Muscle of back (tissue), 11 donors: Measurements from ENCODE around the gene CTXND2. TPM values are rescaled to one million over a fixed set of nuclear protein-coding genes. Genes with fewer than 3 reads are reported as not detected.
"Not testable (repeated sequence)": the region's sequence is repeated elsewhere in the genome, so short reads cannot be mapped to it uniquely, and the experiment has no call there.

Experiments used
- DNase-seq, 3 donors: peaks; one replicate each; pipeline versions ENCODE4 v3.0.0 to v3.0.0-alpha.2; 2013
- polyA plus RNA-seq, 10 donors: library from polyadenylated mRNA; unstranded; fragments of 120-200 nt; gene quantifications; one replicate each; pipeline ENCODE4 v1.2.1, GENCODE V29; 2013; ENCODE audit not compliant: insufficient read length in 10 of 10

Gene CTXND2
- polyA plus RNA-seq, 10 donors: not detected

DNA sequence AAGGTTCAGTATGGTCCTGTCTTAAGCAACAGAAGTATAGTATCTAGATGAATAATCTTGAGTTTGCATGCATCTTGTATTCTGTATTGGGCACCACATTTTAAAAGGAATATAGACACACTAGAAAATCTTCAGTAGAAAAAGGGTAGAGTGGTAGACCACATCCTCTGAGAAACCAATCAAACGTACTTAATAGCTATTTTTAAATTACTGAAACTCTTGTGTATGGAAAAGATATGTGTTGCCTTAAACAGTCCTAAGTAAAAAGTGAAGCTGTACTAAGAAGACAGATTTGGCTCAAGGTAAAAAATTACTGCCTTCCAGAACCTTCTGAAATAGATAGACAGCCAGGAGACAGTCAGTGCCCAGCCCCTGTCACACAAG, 3.1 kb downstream of the CTXND2 start:
- no peak for DNase-seq

DNA sequence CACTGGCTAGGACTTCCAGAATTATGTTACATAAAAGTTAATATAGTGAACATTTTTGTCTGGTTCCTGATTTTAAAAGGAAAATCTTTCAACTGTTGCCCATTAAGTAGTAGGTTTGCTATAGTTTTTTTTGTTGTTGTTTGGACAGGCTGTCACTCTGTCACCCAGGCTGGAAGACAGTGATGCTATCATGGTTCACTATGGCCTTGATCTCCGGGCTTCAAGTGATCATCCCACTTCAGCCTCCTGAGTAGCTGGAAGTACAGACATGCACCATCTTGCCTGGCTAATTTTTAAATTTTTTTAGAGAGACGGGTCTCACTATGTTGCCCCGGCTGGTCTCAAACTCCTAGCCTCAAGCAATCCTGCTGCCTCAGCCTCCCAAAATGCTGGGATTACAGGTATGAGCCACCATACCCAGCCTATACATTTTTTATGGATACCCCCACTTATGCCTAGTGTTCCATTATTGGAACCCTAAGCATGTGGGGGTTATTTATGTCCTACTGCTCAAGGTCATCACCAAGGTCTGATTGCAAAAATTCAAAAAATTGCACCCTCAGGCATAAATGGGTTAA, 6.5 kb downstream of the CTXND2 start:
- no peak for DNase-seq

DNA sequence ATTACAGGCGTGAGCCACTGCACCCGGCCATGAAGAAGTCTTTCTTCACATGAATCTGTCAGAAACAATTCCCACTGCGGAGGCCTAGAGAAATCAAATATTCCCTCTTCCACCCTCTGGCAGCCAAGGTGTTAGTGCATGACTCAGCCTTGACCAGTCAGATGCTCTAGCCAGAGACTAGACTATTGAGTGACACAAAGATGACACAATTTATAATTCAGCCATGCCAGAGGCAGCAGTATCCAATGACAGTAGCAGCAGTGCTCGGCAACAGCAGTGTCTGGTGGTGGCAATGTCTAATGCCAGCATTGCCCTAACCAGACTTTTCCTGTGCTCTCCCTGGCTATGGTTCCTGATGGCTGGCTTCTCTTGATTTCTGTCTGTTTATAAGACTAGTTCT, 8.7 kb downstream of the CTXND2 start:
- DNase-seq: no peak

DNA sequence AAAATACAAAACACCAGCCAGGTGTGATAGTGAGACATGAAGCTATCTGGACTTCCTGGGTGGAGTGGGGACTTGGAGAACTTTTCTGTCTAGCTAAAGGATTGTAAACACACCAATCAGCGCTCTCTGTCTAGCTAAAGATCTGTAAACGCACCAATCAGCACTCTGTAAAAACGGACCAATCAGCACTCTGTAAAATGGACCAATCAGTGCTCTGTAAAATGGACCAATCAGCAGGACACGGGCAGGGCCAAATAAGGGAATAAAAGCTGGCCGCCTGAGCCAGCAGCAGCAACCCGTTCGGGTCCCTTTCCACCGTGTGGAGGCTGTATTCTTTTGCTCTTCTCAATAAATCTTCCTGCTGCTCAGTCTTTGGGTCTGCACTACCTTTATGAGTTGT, 12.9 kb downstream of the CTXND2 start:
- DNase-seq: not testable (repeated sequence)

DNA sequence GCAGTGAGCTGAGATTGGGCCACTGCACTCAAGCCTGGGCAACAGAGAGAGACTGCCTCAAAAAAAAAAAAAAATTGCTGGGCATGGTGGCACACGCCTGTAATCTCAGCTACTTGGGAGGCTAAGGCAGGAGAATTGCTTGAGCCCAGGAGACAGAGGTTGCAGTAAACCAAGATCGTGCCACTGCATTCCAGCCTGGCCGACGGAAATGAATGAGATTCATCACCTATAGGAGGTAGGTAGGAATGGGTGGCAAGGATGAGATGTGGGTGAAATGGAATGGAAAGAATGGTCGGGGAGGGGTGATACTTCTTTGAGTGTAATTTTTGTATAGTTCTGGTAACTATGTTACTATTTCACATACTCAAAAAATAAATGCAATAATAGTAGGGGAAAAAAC, 15.4 kb downstream of the CTXND2 start:
- no peak for DNase-seq

DNA sequence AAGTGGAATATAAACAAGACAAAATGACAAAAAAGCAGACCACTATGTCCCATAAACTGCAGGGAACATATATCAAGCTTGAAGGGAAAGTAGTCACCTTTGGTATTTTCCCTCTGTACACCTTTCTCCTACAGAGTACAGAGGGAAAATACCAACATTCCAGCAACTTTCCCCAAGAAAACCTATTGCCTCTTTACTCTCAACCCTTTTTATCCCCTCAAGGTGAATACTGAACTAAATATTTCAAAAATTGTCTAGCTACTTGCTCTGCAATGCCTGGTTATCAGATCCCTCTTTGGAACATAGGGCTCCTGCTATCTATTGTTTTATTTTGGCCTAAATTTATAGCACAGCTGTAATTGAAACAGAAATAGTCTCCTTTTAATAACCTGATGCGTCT, 15.8 kb downstream of the CTXND2 start:
- DNase-seq: no peak

DNA sequence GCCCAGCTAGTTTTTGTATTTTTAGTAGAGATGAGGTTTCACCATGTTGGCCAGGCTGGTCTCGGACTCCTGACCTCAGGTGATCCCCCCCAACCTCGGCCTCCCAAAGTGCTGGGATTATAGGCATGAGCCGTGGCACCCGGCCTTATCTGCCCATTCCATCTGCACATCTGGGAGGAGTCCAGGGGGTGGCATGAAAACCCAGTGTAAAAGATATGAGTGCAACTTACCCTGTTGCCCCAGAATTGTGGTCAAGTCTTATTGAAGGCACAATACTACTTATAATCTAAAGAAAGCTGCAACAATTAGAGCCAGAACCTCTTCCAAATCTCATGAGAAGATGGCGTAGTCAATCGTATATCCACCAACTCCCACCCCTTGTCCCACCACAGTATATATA, 18.4 kb downstream of the CTXND2 start:
- no peak for DNase-seq

DNA sequence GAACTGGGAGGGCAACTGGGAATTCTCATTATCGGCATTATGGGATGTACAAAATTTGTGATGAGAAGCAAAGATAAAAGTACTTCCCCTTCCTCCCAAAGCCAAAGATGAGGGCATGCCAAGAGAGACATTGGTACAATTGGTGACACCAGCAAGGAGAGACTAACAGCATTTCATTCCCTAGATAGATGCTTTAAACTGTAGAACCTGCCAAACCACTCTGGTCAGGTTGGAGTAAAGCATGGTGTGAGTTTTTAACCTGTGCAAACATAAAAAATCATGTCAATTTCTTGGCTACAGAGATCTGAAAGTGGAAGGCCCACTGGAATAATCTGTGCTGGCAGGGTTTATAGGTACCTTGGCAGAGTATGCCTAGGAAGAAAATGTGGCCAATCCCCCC, 19.4 kb downstream of the CTXND2 start:
- no peak for DNase-seq

DNA sequence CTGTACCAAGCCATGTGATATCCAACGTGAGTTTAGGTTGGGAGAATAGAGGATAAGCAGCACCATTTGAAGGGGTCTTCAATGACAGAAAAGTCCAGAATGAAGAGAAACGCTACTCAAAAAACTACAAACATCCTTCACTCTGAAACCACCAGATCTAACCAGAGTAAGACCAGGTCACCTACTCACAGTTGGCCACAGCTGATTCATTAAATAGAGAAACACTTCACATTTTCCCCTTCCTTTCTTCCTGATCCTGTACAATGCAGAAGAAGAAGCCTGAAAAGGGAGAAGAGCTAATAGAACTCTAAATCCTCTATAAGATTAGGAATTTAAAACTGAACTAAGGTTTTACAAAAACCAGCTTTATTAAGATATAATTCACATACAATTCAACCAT, 19.9 kb downstream of the CTXND2 start:
- DNase-seq: no peak

DNA sequence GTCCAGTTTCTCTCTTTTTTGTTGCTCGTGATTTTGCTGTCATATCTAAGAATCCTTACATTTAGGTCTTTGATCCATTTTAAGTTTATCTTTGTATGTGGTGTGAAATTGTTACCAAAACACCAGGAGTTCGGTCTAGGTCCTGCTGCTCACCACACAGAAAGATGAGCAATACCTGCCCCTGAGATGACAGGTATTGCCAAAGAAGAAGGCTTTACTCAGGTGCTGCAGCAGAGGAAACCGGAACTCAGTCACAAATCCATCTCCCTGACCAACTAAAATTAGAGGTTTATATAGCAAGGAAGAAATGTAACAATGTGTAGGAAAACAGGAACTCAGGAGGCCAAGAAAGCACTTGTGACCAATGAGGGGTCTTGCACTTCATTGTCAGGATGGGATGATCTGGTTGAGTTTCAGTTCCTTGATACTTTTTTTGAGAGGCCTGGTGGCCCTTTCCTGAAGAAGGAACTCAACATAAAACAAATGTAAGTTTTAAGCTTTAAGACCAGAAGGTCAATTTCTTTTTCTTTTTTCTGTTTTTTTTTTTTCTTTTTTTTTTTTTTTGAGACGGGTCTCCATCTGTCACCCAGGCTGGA, 22.7 kb downstream of the CTXND2 start:
- no peak for DNase-seq

DNA sequence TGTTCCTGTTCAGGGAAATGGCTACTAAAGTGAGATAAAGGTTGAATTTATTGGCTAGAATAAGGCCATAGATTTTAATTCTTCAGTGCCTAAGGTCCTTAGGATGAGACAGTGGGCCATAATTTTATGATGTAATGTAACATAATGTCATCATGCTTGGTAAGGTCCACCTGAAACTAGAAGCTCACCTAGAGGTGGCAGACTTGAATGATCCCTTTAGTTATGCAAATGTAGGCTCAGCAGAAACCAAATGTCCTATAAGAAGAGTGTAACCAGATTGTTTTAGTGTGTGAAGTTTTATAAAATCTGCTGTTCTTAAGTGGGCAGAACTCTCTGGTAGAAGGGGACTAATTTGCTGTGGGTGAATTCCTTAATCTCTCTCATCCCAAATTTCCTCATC, 25.7 kb downstream of the CTXND2 start:
- DNase-seq: no peak

DNA sequence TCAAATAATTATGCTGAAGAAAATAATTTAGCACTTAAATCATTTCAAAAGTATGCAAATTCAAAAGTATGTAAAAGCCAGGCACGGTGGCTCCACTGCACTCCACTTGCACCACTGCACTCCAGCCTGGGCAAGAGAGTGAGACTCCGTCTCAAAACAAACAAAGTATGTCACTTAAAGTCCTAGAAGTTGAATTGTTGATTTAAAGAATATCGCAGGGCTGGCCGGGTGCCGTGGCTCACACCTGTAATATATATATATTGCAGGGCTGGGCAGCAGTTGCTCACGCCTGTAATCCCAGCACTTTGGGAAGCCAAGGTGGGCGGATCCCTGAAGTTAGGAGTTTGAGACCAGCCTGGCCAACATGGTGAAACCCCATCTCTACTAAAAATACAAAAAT, 30.5 kb downstream of the CTXND2 start:
- no peak for DNase-seq

DNA sequence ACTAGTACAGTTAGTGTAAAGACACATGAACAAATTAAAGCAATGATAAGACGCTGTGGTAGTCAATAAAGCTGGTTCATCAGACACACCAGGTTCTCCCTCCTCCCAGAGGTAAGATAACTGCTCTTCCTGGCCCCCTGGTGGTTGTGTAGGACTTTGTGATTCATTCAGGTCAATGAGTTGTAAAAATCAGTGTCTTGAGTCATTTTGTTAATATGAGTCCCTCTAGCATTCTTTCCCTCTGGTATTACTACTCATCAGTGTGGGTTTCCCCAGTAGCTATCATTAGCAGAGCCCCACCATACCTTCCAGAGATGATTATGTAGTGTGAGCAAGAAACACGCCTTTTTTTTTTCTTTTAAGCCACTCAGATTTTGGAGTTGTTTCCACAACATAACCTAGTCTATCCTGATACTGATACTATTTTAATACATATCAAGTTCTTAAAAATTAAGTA, 35.6 kb downstream of the CTXND2 start:
- peak; percentile 46 to 86 (median 67) for DNase-seq

DNA sequence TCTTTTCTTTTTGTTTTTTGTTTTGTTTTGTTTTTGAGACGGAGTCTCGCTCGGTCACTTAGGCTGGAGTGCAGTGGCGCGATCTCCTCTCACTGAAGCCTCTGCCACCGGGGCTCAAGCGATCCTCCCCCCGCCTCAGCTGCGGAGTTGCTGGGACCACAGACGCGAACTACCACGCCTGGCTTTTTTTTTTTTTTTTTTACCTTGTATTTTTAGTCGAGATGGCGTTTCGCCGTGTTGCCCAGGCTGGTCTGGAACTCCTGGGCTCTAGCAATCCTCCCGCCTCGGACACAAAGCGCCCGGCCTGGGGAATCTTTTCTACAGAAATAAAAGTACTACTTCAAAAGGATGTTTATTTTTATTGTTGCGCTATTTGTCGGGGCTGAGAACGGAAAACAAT, 38.1 kb downstream of the CTXND2 start:
- DNase-seq: peak in 1 of 3 donors; percentile 12

DNA sequence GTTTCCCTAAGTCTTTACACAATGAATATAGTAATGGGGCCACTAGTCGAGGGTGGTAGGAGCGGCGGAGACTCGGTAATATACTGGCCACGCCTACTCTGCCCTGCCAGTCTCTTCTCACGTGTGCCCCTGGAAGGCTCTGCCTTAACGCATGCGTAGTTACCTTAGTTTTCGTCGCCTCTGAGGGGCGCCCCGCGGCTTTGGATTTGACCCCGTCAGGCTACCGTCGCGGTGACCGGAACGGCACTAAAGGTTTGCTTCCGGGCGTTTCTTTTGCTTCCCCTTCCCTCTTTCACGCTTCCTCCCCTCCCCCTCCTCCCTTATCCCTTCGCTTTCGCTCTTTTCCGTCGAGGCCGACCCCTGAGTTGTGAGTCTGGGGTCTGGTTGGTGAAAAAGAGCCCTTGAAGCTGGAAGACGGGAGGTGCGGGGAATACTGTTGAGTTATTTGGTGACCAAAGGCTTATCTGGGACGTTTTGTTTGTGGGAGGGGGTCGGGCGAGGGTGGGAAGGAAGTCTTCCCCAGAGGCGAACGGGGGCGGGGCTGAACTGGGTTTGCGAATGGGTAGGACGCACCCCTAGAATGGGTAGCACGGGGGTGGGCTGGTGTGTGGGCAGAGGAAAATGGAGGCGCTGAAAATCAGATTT, 39.3 kb downstream of the CTXND2 start, which contains the start of gene SETDB1:
TSS of gene SETDB1 (plus strand) at position 267 of the 645 bp plus-strand sequence. CDS start 1,352 bp downstream, outside the sequence.
- DNase-seq: peak; percentile 97 to 98 (median 97)

DNA sequence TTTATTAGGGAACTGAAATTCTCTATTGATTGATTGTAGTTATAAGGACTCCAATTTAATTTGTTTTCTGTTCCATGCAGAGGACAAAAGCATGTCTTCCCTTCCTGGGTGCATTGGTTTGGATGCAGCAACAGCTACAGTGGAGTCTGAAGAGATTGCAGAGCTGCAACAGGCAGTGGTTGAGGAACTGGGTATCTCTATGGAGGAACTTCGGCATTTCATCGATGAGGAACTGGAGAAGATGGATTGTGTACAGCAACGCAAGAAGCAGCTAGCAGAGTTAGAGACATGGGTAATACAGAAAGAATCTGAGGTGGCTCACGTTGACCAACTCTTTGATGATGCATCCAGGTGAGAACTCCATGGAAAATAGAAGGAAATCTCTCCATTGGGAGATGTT, 40.7 kb downstream of the CTXND2 start:
- DNase-seq: no peak

DNA sequence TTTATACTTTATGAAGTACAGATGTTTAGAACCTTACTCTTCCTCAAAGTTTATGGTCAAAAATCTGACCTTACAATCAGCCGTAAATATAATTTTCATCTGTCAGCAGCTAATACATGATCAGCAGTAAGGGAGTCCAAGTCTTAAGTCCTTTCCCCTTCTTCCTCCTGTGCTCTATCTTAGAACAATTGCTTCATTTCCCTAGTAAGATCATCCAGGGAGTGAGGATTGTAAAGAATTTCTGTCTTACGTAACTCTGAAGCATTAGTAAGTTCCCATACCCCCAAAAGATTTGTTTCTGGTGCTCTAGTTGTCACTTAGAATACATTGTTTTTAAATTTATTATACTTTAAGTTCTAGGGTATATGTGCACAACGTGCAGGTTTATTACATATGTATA, 41.4 kb downstream of the CTXND2 start:
- DNase-seq: no peak

DNA sequence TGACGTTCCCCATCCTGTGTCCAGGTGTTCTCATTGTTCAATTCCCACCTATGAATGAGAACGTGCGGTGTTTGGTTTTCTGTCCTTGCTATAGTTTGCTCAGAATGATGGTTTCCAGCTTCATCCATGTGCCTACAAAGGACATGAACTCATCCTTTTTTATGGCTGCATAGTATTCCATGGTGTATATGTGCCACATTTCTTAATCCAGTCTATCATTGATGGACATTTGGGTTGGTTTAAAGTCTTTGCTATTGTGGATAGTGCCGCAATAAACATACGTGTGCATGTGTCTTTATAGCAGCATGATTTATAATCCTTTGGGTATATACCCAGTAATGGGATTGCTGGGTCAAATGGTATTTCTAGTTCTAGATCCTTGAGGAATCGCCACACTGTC, 41.8 kb downstream of the CTXND2 start:
- DNase-seq: not testable (repeated sequence)

DNA sequence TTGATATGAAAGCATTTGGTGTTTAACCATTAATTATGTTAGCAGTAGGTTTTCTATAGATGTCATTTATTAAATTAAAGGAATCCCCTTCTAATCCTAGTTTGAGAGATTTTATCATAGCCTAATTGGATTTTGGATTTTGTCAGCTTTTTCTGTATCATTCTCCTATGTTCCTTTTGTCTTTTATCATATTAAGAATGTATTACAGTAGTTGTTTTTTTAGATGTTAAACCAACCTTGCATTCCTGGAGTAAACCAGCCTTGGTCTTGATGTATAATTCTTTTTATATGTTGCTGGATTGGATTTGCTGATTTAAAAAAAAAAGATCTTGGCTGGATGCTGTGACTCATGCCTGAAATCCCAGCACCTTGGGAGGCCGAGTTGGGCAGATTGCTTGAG, 44.8 kb downstream of the CTXND2 start:
- DNase-seq: peak in 1 of 3 donors; percentile 29

DNA sequence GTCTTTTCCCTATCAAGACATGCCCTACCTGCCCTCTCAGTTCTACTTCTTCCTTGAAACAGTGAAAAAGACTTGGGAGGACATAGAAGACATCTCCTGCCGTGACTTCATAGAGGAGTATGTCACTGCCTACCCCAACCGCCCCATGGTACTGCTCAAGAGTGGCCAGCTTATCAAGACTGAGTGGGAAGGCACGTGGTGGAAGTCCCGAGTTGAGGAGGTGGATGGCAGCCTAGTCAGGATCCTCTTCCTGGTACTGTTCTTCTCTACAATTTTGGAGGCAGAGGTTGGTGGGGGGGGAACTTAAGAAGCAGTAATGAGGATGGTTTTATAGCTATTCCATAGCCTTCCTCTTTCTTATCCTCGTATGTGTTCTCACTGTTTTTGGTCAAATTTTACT, 57.9 kb downstream of the CTXND2 start:
- DNase-seq: no peak

DNA sequence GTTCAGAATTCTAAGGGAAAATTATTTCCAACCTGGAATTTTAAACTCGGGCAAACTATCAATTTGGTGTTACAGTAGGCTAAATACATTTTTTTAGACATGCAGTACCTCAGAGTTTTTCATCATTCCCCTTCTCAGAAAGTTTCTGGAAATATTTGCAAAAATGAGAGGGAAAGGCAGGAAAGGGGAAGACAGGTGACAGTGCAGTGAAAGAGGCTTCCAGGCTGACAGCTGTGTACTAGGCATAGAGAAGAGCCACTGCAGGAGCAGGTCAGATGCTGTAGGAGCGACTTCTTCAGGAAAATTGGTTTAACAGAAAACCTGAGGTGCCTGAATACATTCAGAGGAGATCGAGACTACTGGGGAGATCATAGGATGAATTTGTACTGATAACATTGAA, 67.8 kb downstream of the CTXND2 start:
- no peak for DNase-seq

DNA sequence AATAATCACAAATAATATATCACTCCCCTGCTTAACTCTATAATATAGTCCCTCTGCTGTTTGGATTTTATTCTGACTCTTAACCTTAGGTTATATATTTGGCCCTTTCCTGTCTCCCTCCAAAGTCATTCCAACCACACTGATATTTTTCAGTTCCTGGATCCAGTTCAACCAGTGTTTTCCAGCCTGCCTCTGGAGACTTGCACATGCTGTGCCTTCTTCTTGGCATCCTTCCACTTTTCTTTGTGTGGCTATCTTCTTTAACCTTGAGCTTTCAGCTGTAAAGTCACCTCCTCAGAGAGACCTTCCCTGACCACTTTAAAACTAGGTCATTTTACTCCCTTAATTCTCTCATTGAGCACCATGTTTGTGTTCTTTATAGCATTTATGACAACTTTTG, 68.3 kb downstream of the CTXND2 start:
- DNase-seq: no peak

DNA sequence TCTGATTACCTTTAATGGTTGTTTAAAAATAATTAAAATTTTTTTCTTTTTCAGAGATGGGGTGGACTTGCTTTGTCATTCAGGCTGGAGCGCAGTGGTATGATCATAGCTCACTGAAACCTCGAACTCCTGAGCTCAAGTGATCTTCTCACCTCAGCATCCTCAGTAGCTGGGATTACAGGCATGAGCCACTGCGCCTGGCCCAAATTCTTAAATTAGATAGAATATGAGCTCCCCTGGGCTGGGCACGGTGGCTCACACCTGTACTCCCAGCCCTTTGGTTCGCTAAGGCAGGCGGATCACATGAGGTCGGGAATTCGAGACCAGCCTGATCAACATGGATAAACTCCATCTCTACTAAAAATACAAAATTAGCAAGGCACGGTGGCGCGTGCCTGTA, 70.7 kb downstream of the CTXND2 start:
- no peak for DNase-seq

DNA sequence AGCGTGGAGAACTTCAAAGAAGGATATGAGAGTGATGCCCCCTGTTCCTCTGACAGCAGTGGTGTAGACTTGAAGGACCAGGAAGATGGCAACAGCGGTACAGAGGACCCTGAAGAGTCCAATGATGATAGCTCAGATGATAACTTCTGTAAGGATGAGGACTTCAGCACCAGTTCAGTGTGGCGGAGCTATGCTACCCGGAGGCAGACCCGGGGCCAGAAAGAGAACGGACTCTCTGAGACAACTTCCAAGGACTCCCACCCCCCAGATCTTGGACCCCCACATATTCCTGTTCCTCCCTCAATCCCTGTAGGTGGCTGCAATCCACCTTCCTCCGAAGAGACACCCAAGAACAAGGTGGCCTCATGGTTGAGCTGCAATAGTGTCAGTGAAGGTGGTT, 73.7 kb downstream of the CTXND2 start:
- no peak for DNase-seq
